HPDE6-E6E7 (cell line): Measurements from ENCODE around the gene DPP6.
"Not testable (repeated sequence)": the region's sequence is repeated elsewhere in the genome, so short reads cannot be mapped to it uniquely, and the experiment has no call there.

Experiments
- DNase-seq: peaks from one replicate; pipeline ENCODE4 v3.0.0; 2011; ENCODE audit warnings: missing footprints; ENCODE audit errors: extremely low spot score

DPP6 gene

GRCh38 chr7:154072395-154073181 lies 20.4 kb downstream of the DPP6 start:
- DNase-seq, result not testable (repeated sequence)

- DNase-seq, result not testable (repeated sequence)
Observed at GRCh38 chr7:154078523-154078922, 26.3 kb downstream of the DPP6 start.

GRCh38 chr7:154080249-154080648 lies 28.1 kb downstream of the DPP6 start:
- DNase-seq, result not testable (repeated sequence)

- DNase-seq, result not testable (repeated sequence)
Observed at GRCh38 chr7:154087037-154087725, 35.0 kb downstream of the DPP6 start.

- not testable (repeated sequence) for DNase-seq
Observed at GRCh38 chr7:154092093-154092492, 39.9 kb downstream of the DPP6 start.

- not testable (repeated sequence) for DNase-seq
Observed at GRCh38 chr7:154095201-154095600, 43.0 kb downstream of the DPP6 start.

- DNase-seq, result not testable (repeated sequence)
Observed at GRCh38 chr7:154105063-154105462, 52.9 kb downstream of the DPP6 start.

- DNase-seq, result not testable (repeated sequence)
Observed at GRCh38 chr7:154109615-154110014, 57.4 kb downstream of the DPP6 start.

GRCh38 chr7:154113732-154114351 lies 61.6 kb downstream of the DPP6 start:
- not testable (repeated sequence) for DNase-seq

GRCh38 chr7:154117411-154118390 lies 65.5 kb downstream of the DPP6 start:
- not testable (repeated sequence) for DNase-seq

GRCh38 chr7:154120825-154121224 lies 68.6 kb downstream of the DPP6 start:
- DNase-seq, result not testable (repeated sequence)

- DNase-seq, result not testable (repeated sequence)
Observed at GRCh38 chr7:154122720-154123119, 70.5 kb downstream of the DPP6 start.

GRCh38 chr7:154123397-154123796 lies 71.2 kb downstream of the DPP6 start:
- DNase-seq, result not testable (repeated sequence)

GRCh38 chr7:154129142-154129541 lies 76.9 kb downstream of the DPP6 start:
- not testable (repeated sequence) for DNase-seq

- DNase-seq, result not testable (repeated sequence)
Observed at GRCh38 chr7:154132617-154133016, 80.4 kb downstream of the DPP6 start.

GRCh38 chr7:154133703-154134277 lies 81.6 kb downstream of the DPP6 start:
- not testable (repeated sequence) for DNase-seq

GRCh38 chr7:154134698-154135097 lies 82.5 kb downstream of the DPP6 start:
- not testable (repeated sequence) for DNase-seq

- not testable (repeated sequence) for DNase-seq
Observed at GRCh38 chr7:154135646-154136045, 83.4 kb downstream of the DPP6 start.

GRCh38 chr7:154145922-154146706 lies 93.9 kb downstream of the DPP6 start:
- not testable (repeated sequence) for DNase-seq

- not testable (repeated sequence) for DNase-seq
Observed at GRCh38 chr7:154146707-154147038, 94.5 kb downstream of the DPP6 start.
